Ureter (tissue), 1 donor: ENCODE results near the gene SLC29A1. TPM values are rescaled to one million over a fixed set of nuclear protein-coding genes. Genes with fewer than 3 reads are reported as not detected.
"Not testable (repeated sequence)": the region's sequence is repeated elsewhere in the genome, so short reads cannot be mapped to it uniquely, and the experiment has no call there.

ENCODE experiments used
- DNase-seq: peaks from one replicate; pipeline ENCODE4 v3.0.0-alpha.2; 2020; ENCODE audit warnings: low spot score
- total RNA-seq: library from RNA; stranded (reverse); gene quantifications from one replicate; pipeline ENCODE4 v1.2.4, GENCODE V29; 2023
- donor health status: DM: yes; HTN: yes; CAD: no.

SLC29A1 gene
- total RNA-seq, 1 donor from 2014 or later = 58.1 TPM

DNA sequence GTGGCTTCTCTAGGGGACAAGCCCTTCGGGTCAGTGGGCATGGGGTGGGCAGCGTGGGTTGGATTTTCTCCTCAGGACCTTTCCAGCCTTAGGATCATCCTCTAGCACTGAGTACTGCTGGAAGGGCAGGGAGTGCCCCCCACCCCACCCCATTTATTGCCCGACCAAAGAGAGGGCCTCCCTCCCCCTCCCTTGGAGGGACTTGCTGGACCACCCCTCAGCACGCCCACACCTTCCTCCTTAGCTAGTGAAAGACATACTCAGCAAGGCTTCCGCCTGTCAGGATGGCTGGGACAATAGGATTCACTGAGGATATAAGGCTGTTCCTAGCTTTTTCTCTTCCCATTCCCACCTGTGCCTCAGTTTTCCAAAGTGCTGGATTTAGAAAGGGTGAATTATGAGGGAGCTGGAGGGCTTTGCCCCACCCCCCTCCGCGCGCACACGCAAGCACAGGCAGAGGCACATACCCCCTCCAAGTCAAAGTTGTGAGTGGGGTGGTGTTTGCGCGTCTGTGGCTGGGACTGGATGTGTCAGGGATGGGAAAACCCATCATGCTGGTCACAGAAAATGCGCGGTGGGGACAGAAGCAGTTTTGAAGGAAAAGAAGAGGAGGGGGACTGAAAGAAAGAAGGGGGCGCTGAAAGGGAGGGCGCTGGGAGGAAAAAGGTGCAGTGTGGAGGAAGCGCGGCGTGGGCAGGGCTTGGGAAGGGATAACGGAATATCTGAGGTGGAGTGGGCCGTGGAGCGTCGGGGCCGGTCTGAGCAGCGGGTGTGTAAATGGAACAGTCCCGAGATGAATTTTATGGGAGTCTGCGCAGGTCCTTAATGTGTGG is 693 bp upstream of the SLC29A1 start:
- no peak for DNase-seq

- no peak for DNase-seq
Observed at GRCh38 chr6:44224029-44224964, 902 bp downstream of the SLC29A1 start.

GRCh38 chr6:44224965-44225305 is 1.5 kb downstream of the SLC29A1 start:
- no peak for DNase-seq

- no peak for DNase-seq
Observed at GRCh38 chr6:44225579-44226325, 2.4 kb downstream of the SLC29A1 start.

DNA sequence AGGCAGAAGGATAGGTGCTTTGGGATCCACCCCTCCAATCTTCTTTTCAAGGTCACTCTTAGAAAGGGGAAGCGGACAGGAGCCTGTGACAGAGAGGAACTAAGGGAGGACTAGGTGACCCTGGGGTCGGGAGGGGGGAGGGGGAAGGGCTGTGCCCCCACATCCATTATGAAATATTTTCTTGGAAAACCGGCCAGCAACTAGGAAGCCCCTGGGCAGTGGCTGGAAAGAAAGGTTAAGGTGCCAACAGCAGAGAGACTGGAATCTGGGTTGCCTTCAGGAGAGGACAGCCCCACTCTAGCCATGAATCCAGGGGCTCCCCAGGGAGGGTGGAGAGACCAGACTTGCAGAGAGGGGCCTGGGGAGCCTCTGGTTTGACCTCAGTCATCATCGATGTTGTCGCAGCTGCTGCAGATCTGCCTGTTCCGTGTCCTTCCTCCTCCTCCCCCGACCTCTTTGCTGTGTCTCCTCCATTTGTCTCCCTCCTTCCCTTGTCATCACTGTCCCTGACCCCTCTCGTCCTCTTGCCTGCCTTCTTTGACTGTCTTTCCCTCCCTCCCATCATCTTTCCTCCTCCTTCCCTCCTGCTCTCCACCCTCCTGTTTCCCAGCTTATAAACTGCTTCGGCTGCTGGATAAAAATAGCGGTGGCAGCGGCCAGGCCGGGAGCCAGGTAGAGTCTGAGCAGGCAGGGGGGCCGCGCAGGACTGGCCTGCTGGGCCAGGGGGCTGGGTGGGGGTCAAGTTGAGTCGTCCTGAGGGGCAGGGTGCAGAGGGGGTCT is 3.2 kb downstream of the SLC29A1 start:
- DNase-seq = no peak

DNA sequence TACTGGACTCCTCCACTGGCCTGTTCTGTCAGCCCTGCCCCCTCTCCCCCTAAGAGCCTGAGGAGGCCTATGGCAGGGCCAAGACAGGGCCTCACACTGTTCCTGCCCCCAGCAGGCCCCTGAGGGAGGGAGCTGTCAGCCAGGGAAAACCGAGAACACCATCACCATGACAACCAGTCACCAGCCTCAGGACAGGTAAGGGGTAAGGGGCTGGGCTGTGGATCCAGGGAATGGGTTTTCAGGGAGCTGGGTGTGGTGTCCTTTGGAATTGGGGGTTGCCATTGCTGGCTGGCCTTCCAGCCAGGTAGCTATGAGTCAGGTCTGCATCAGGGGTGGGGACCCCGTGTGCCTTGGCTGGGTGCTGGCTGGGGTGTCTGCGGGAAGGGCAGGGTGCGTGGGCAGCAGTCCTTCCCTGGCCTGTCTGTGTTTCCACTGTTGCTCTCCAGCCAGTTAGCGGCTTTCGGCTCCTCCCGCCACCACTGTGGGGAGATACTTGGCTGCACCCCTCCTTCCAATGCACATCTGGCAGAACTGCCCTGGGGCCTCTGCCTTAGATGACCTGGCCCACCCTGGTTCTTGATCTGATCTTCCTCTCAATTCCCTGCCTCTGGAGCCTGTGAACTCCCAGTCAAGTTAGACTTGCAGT is 3.9 kb downstream of the SLC29A1 start:
- DNase-seq = no peak

DNA sequence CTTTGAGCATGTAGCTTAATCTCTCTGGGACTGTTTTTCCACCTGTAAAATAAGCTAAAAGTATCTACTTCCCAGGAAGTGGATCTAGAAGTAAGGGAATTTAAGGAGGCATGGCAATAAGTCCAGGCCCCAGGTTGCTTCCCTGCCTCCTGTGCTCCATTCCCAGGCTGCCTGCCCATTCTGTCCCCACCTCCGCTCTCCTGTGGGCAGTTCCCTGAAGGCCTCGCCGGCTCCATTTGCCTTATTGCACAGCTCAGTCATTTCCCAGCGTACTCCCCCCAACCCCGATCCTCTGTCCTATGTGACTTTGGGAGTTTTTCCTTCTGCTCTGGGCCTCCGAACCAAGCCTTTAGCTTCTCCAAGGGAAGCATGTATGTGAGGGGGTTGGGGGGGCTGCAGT is 4.6 kb downstream of the SLC29A1 start:
- DNase-seq = no peak

GRCh38 chr6:44228433-44228832 is 5.0 kb downstream of the SLC29A1 start:
- DNase-seq = no peak

DNA sequence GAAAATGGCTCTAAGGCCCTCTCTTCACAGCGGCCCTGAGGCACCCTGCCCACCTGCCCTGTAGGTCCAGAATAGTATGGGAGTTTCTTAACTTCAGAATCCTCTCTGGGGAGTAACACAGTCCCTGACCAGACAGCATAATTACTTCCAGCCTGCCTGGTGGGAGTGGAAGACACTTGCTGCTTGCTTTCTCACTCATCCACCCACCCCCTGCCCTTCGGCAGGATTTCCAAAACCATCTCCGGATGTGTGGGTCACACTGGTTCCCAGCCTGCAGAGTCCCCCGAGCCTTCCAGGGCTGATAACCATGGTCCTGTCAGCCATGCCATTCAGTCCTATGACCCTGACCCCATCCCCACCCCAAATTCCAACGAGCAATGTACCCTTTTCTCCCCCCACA is 5.4 kb downstream of the SLC29A1 start:
- DNase-seq = no peak

DNA sequence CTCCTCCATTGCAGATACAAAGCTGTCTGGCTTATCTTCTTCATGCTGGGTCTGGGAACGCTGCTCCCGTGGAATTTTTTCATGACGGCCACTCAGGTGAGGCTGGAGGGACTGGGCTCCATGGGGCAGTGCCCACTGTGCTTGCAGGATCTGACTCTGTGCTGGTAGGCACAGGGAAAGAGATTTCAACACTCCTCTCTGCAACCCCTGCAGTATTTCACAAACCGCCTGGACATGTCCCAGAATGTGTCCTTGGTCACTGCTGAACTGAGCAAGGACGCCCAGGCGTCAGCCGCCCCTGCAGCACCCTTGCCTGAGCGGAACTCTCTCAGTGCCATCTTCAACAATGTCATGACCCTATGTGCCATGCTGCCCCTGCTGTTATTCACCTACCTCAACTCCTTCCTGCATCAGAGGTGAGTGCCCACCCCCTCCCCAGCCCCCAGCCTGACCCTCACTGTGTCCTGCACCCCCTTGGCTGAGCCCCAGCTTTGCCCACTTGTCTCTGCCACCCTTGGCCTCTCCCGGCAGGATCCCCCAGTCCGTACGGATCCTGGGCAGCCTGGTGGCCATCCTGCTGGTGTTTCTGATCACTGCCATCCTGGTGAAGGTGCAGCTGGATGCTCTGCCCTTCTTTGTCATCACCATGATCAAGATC is 6.1 kb downstream of the SLC29A1 start:
- no peak for DNase-seq

- no peak for DNase-seq
Observed at GRCh38 chr6:44230034-44230675, 6.8 kb downstream of the SLC29A1 start.

DNA sequence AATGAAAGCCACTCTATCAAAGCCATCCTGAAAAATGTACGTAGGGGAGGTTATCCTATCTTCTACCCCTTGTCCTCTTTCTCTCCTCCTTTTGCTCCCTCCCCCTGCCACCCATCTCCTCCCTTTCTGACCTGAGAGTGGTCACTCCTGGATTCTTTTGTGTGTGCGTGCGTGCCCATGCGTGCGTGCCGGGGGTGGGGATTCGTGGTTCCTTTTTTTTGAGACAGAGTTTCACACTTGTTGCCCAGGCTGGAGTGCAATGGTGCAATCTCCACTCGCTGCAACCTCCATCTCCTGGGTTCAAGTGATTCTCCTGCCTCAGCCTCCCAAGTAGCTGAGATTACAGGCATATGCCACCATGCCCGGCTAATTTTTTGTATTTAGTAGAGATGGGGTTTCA is 8.0 kb downstream of the SLC29A1 start:
- not testable (repeated sequence) for DNase-seq

GRCh38 chr6:44232676-44233566 is 9.5 kb downstream of the SLC29A1 start:
- no peak for DNase-seq

DNA sequence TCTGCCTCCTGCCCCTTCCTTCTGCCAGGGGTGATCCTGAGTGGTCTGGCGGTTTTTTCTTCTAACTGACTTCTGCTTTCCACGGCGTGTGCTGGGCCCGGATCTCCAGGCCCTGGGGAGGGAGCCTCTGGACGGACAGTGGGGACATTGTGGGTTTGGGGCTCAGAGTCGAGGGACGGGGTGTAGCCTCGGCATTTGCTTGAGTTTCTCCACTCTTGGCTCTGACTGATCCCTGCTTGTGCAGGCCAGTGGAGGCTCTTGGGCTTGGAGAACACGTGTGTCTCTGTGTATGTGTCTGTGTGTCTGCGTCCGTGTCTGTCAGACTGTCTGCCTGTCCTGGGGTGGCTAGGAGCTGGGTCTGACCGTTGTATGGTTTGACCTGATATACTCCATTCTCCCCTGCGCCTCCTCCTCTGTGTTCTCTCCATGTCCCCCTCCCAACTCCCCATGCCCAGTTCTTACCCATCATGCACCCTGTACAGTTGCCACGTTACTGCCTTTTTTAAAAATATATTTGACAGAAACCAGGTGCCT is 10.2 kb downstream of the SLC29A1 start:
- DNase-seq = no peak

DNA sequence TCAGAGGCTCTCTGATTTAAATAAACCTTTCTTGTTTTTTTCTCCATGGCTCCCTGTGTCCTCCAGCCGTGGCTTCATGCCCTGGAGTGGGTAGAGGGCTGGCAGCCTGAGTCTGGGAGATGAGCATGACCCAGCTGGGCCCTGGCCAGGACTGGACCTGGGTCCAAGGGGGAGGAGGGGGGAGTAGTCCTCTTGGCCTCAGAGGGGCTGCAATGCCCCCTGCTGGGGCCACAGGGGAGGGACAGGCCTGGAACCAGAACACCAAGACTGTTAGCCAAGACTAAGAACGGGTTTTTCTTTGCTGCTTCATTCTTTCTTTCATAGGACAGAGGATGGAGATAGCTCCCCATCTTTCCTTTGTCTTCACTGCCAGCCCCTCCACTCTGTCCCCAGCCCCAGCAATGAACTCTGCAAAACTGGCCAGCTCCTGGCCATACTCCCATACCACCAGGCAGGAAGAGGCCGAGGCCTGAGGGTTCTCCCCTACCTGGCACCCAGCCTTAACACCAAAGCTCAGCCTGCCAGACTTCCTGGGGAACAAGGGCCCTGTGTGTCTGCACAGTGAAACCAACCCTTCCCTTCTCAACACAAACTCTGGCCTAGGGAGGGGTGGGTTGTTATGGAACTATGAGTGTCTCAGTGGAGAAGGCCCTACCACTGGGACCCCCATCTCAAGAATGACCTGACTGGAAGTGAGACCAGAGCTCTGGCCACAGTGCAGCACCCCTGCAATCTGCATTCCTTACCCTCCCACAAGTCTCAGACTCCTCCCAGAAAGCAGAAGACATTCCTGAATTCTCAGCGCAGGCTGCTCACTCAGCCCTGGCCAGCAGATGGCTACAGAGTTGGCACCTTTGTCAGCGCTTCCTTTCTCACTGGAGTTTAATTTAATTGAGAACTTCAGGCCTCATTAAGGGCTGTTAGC is 11.0 kb downstream of the SLC29A1 start:
- peak; percentile 83 for DNase-seq

DNA sequence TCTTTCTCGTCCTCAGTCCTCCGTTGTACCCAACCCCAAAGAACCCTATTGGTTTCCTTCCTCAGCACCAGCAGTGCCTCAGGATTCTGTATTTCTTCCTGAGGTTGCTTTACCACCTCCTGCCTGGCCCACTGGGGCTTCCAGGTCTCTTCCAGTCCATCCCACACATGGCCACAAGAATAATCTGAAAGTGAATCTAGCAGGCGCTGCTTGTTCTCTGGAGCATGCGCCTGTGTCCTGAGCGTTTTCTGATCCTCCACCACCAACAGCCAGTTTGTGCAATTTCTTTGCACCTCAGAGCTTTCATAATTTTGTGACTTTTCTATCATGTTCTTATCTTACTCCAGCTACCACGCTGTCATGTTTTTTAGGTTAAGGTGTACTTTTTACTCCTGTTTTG is 11.9 kb downstream of the SLC29A1 start:
- DNase-seq = no peak

DNA sequence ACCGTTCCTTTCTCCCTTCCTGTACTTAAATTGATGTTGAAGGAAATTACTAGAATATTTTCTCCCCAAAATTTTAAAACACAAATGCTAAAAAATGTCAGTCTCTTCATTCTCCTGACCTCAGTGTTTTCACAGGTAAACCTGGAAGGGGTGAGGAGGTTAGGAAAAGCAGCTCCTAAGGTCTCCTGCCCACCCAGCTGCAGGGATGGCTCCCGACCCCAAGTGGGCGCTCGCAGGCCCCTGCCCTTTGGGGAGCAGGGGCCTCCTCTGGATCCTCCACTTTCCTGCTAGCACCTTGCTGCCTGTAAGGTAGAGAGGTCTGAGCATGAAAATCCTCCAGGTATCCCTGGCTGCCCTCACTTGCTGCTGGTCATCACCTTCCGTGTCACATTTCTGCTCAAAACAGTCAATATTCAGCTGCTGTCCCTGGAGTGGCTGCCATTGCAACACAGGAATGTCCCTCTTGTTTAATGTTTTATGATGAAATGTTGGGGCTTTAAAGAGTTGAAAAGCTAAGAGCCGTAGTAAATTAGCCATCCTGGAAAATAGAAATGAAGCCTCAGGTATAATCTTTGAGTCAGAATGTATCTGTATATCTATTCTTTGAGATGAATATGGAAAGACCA is 12.6 kb downstream of the SLC29A1 start:
- DNase-seq = no peak
